Limb (tissue), 2 donors: ENCODE measurements around the gene TTC12.

Experiments
- DNase-seq, 2 donors: peaks; one replicate each; pipeline ENCODE4 v3.0.0-alpha.2; 2016; ENCODE audit errors: extremely low spot score in 2 of 2

TTC12 gene

GRCh38 chr11:113373981-113374560 lies 59.7 kb downstream of the TTC12 start:
- no peak for DNase-seq

DNA sequence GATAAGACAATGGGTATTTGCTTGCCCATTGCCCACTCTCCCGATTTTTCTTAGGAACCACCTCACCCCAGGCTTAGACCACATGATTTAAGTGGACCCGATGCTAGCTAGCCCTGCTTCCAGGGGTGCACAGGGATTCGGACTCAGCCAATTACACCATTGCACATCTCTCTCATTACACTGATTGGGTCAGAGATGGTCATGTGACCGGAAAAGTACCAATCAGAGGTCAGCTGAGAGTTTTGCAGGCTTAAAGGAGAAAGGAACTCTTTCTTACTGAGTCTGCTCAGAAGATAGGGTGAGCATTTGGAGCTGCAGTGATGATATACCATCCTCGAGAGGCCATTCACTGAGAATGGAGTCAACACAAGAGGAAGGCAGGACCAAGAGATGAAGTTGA lies 61.0 kb downstream of the TTC12 start:
- no peak for DNase-seq

DNA sequence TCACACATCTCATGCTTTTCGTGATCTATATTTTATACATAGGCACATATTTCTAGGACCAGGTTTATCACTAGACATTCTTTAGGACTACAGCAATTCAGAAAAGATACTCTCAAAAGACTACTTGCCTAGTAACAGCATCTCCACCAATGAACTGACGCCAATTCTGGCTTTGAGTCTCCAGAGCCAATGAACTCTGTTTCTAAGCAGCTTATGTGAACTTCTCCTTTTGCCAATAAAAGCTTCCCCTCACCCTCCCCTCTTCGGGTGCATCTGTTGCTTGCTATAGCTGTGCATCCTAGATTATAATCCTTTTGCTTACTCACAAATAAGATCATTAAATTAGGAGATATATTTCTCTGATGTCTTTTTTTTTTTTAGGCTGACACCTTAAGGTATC lies 61.8 kb downstream of the TTC12 start:
- DNase-seq: peak in 1 of 2 donors; percentile 41

DNA sequence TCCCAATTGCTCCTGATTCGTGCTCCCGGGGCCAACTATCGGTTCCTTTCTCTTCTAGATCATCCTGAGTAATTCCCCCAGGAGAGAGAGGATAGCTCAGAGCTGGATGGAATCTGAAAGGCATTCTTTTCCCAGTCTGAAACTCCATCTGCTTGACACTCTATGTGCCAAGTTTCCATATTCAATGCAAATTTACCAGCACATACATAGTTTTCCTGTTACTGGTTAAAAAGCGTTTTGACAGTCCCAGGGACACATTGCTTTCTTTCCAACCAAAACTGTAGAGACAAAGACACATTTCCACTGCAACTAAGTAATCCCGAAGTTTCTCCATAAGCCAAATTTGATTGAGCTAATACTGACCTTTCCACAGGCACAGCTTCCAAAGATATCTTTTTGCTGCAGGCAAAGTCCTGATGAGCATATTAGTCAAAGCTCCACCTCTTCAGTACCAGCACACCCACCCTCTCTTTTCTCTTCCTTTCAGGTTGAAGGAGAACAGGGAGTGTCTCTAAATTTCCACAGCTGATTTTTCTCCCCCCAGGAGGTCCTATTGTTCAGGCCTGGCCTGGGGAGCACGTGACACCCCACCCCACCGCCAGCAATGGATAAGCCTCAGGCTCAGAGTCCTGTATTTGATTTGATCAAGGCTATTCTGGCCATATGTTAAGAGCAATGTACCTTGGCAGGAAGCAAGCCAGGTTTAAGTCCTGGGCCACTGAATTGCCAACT lies 63.5 kb downstream of the TTC12 start:
- DNase-seq: no peak

DNA sequence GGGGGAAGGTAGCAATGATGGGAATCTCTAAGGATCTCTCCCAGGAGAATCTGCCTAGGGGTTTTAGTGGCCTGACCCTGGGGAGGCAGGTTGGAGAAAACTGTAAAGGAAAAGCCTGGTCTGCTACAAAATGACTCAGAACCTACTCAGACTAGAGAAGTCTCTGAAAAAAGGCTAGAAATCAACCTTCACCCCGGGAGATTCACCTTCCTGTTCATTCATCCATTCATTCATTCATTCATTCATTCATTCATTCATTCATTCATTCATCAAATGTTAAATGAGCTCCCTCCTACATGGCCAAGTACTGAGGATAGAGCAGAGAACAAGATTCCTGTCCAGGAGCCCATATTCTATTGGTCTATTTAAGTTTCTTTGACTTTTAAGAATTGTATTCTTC lies 64.3 kb downstream of the TTC12 start:
- no peak for DNase-seq

DNA sequence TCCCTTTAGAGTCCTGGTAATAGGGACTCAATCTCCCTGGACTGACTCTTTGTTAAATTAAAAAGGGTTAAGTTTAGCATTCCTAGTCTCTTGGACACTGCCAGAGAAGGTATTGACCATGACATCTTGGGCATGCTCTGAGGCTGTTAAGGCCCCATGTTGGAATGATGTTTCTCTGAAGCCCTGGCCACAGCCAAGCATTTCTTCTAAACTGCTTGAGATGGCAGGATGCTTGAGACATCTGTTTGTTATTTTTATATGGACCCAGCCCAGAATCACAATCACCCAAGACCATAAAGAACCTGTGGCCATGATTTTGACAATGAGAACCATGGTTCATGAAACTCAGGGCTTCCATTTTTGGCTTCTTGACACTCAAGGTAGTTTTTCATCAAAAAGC lies 67.7 kb downstream of the TTC12 start:
- DNase-seq: no peak

DNA sequence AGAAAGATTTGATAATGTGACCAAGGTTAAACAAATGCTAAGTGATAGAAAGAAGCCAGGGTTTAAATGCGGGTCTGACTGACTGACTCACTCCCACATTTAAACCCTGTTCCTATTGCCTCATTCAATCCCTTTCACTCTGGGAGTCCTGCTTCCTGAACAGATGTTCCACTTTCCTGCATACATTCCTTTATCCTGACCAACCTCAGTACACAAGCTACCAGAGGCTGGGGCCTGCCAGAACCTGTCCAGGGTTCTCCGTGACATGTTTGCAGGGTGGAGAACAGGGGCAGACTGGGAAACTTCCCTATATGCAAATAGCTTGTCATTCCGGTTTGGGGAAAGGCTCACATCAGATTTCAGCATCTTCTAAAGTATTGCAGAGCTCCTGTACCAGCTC lies 70.2 kb downstream of the TTC12 start:
- peak in 1 of 2 donors; percentile 7 for DNase-seq

GRCh38 chr11:113385749-113386148 lies 71.4 kb downstream of the TTC12 start:
- DNase-seq: no peak

DNA sequence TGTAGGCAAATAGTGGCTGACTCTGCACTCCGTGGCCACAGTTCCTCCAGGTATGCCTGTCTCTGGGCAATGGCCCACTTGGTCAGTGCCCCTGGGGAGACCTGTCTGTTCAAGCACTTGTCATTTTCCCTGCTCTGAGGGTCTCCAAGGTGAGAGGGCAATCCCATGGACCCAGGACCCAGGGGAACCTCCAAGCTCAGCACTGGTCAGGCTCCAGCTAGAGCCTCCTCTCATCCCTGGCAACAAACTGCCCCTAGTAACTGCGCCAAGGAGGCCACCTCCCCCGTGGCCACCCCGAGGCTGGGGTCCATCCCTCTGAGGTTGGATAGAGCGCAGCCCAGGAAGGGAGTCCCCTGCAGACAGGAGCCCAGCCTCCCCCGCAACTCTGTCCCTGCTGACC lies 72.5 kb downstream of the TTC12 start:
- no peak for DNase-seq

DNA sequence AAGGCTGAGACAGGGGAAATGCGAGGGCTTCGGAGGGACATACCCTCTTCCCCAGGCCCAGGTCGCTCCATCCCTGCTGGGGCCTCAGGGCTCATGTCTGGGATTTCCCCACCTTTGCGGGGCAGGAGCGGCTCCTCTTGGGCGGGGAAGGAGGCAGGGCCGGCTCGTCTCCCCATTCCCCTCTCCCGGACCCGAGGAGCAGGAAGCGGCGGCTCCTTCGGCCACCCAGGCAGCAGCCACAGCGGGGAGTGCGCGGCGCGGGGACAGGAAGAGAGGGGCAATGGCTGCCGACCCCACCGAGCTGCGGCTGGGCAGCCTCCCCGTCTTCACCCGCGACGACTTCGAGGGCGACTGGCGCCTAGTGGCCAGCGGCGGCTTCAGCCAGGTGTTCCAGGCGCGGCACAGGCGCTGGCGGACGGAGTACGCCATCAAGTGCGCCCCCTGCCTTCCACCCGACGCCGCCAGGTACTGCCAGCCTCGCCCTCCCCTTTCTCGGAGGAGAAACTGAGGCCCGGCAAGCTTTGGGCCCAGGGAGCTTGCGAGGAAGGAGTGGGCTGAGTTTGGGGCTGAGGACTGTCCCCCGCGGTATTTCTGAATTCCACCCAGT lies 73.3 kb downstream of the TTC12 start, which contains the start of gene ANKK1:
ANKK1 (plus strand) TSS at position 175 of the 607 bp plus-strand sequence; CDS start at position 281, 106 bp downstream.
- peak in 1 of 2 donors; percentile 43 for DNase-seq

GRCh38 chr11:113389272-113389671 lies 74.9 kb downstream of the TTC12 start:
- DNase-seq: no peak

DNA sequence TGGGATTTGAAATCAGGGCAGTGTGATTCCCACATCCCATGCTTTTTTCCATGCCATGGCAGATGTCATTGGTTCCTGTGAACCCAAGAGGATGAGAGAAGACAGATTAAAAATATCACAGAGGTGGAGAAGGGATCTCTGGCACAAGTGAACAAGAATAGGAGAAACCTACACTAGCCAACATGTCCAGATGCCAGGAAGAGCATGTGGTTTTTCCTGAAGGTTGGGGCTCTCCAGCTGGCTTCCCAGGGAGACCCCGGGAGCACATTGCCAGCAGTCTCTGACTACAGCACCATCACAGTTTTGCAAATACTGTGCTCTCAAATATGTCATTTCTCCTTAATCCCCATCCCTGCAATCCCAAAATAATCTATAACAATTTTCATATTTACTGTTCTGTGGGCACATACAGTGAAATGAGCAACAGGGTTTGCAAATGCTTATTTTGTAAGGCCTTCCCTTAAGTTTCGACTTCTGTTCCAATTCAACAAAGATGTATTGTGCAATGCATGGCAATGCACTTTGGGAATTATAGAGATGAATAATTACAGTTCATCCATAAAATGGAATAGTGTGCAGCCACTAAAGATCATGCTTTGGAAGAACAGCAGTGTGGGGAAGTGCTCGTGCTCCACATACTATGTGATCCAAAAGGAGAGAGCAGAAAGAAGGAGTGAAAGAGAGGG lies 78.0 kb downstream of the TTC12 start:
- DNase-seq: no peak

GRCh38 chr11:113393501-113393985 lies 79.2 kb downstream of the TTC12 start:
- no peak for DNase-seq

DNA sequence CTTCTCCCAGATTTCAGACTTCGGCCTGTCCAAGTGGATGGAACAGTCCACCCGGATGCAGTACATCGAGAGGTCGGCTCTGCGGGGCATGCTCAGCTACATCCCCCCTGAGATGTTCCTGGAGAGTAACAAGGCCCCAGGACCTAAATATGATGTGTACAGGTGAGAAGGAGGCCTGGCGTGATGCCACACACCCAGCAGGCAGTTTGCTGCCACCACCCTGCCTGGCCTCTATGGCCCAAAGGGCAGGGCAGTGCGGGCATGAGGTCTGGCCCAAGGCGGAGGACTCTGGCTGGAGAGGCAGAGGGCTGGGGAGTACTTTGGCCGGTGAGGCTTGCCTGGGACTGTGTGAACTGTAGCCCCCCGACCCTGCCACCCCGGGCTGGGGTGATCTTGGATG lies 80.5 kb downstream of the TTC12 start:
- no peak for DNase-seq

GRCh38 chr11:113395782-113396336 lies 81.5 kb downstream of the TTC12 start:
- no peak for DNase-seq

DNA sequence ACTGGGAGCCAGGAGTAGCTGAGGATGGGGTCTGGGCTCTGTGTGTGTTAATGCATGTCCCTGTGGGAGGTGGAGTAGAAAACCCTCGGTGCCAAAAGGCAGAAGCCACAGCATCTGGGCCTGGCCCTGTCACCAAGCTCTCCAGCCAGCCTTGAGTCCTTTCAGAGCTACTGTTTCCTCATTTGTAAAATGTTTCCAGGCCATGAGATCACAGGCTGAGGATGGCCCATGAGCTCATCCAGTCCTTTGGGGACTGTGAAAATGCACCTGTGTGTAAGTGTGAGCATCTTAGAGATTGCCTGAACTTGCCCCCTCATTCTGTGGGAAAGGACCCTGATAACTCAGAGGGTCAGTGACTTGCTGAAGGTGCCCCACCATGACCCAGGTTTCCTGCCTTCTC lies 82.3 kb downstream of the TTC12 start:
- DNase-seq: no peak

- DNase-seq: no peak
Observed at GRCh38 chr11:113397212-113397611, 82.8 kb downstream of the TTC12 start.

GRCh38 chr11:113397821-113398220 lies 83.4 kb downstream of the TTC12 start:
- DNase-seq: no peak

DNA sequence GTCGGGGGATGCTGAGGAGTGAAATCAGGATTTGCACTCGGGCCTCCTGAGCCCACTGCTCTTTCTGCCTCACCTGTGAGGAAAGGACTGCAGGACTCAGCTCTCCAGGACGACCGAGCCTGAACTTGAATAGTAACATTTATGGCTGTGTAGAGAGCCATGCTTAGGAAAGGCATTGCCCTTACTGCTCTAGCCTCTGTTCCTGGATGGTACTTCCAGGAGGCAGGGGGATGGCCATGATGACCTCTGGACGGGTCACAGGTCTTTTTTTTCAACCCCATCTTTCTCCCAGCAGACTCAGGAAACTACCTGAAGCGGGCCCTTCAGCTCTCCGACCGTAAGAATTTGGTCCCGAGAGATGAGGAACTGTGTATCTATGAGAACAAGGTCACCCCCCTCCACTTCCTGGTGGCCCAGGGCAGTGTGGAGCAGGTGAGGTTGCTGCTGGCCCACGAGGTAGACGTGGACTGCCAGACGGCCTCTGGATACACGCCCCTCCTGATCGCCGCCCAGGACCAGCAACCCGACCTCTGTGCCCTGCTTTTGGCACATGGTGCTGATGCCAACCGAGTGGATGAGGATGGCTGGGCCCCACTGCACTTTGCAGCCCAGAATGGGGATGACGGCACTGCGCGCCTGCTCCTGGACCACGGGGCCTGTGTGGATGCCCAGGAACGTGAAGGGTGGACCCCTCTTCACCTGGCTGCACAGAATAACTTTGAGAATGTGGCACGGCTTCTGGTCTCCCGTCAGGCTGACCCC lies 84.5 kb downstream of the TTC12 start:
- DNase-seq: no peak

- DNase-seq: no peak
Observed at GRCh38 chr11:113400631-113401230, 86.3 kb downstream of the TTC12 start.

DNA sequence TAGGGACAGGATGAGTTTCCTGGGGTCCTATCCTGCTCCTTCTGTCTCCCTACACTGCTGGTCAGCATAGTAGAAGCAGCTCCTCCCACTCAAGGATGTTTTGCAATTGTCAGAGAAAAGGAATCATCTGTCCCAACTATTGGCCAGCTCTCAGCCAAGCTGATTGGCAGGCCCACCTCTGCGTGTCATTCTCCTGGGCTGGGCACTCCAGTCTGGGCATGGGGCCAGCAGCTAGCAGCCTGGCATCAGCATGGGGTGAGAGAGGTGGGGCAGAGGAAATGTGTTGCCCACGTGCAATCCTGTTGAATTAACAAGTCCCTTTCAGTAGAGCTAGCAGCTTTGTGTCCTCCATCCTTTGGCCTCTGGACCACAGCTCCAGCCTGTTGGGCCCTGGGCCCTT lies 87.3 kb downstream of the TTC12 start:
- DNase-seq: peak in 1 of 2 donors; percentile 49
